SK-N-SH (cell line): Measurements from ENCODE around the gene RFX7.

Experiments used
- NRF1 ChIP-seq: IDR thresholded peaks from 2 replicates; pipeline ENCODE4 v1.6.1; 2012; ENCODE audit warnings: low read depth, mild to moderate bottlenecking, low read length
- YY1 ChIP-seq: IDR thresholded peaks from 2 replicates; pipeline ENCODE4 v1.4.0; 2012; ENCODE audit warnings: low read depth, mild to moderate bottlenecking
- TF ChIP-seq, protein P1 (sequence below): fragments of 200-600 bp; sonication (generic); IDR thresholded peaks from 2 replicates; pipeline ENCODE4 v1.6.1; 2017; ENCODE audit warnings: antibody characterized with exemption, mild to moderate bottlenecking, moderate library complexity
- TF ChIP-seq, protein P2 (sequence below): IDR thresholded peaks from 2 replicates; pipeline ENCODE4 v1.6.1; 2012; ENCODE audit warnings: mild to moderate bottlenecking, low read depth, low read length, moderate library complexity

DNA sequence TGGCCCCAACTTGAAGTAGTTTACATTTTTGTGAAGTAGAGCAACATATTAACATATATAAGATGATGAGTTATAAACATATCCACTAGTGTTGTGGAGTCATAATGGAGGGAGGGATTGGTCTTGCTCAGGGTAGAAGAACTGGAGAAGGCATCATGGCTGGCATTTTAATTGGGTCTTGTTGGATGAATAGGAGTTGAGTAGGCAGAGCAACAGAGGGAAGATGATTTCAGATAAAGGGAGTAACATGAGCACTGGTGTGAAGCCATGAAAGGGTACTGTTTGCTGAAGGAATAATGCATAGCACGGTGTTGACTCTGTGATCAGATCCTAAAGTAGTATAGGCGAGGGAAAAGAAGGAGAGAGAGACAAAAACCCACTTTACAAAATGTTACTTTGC lies 3.6 kb upstream of the RFX7 start:
- TF ChIP-seq, protein P1, sequence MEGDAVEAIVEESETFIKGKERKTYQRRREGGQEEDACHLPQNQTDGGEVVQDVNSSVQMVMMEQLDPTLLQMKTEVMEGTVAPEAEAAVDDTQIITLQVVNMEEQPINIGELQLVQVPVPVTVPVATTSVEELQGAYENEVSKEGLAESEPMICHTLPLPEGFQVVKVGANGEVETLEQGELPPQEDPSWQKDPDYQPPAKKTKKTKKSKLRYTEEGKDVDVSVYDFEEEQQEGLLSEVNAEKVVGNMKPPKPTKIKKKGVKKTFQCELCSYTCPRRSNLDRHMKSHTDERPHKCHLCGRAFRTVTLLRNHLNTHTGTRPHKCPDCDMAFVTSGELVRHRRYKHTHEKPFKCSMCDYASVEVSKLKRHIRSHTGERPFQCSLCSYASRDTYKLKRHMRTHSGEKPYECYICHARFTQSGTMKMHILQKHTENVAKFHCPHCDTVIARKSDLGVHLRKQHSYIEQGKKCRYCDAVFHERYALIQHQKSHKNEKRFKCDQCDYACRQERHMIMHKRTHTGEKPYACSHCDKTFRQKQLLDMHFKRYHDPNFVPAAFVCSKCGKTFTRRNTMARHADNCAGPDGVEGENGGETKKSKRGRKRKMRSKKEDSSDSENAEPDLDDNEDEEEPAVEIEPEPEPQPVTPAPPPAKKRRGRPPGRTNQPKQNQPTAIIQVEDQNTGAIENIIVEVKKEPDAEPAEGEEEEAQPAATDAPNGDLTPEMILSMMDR = no peak
- TF ChIP-seq YY1 = no peak
- TF ChIP-seq, protein P2, sequence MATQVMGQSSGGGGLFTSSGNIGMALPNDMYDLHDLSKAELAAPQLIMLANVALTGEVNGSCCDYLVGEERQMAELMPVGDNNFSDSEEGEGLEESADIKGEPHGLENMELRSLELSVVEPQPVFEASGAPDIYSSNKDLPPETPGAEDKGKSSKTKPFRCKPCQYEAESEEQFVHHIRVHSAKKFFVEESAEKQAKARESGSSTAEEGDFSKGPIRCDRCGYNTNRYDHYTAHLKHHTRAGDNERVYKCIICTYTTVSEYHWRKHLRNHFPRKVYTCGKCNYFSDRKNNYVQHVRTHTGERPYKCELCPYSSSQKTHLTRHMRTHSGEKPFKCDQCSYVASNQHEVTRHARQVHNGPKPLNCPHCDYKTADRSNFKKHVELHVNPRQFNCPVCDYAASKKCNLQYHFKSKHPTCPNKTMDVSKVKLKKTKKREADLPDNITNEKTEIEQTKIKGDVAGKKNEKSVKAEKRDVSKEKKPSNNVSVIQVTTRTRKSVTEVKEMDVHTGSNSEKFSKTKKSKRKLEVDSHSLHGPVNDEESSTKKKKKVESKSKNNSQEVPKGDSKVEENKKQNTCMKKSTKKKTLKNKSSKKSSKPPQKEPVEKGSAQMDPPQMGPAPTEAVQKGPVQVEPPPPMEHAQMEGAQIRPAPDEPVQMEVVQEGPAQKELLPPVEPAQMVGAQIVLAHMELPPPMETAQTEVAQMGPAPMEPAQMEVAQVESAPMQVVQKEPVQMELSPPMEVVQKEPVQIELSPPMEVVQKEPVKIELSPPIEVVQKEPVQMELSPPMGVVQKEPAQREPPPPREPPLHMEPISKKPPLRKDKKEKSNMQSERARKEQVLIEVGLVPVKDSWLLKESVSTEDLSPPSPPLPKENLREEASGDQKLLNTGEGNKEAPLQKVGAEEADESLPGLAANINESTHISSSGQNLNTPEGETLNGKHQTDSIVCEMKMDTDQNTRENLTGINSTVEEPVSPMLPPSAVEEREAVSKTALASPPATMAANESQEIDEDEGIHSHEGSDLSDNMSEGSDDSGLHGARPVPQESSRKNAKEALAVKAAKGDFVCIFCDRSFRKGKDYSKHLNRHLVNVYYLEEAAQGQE = no peak
- TF ChIP-seq NRF1 = no peak
